Neural cell (in vitro differentiated cells): Measurements from ENCODE around the gene ZNF366. TPM values are rescaled to one million over a fixed set of nuclear protein-coding genes. Genes with fewer than 3 reads are reported as not detected.

Experiments used
- H2AFZ ChIP-seq: fragments of 200-600, 300-800 bp; sonication (generic), shearing (Covaris generic); 2 replicates; pipeline ENCODE4 v1.6.0; 2014; ENCODE audit warnings: low read depth, mild to moderate bottlenecking, antibody characterized with exemption, low read length, moderate library complexity
- H3F3A ChIP-seq: fragments of 200-600 bp; shearing (Covaris generic); 2 replicates; pipeline ENCODE4 v1.6.1; 2016; ENCODE audit warnings: mild to moderate bottlenecking, moderate library complexity, mixed read lengths, antibody characterized with exemption, low read length; ENCODE audit not compliant: insufficient read depth, poor library complexity, severe bottlenecking
- H3K27ac ChIP-seq: fragments of 200-600, 300-800 bp; sonication (generic), shearing (Covaris generic); 2 replicates; pipeline ENCODE4 v1.5.1; 2014; ENCODE audit warnings: mild to moderate bottlenecking, low read length, moderate library complexity
- H3K27me3 ChIP-seq: fragments of 300-800, 200-600 bp; sonication (generic), shearing (Covaris generic); 2 replicates; pipeline ENCODE4 v1.6.0; 2014; ENCODE audit warnings: mild to moderate bottlenecking, low read depth, low read length, moderate library complexity; ENCODE audit not compliant: insufficient read depth
- H3K36me3 ChIP-seq: fragments of 300-800, 200-600 bp; sonication (generic), shearing (Covaris generic); 2 replicates; pipeline ENCODE4 v1.5.1; 2014; ENCODE audit warnings: mild to moderate bottlenecking, antibody characterized with exemption, low read length, moderate library complexity; ENCODE audit not compliant: insufficient read depth
- H3K4me2 ChIP-seq: fragments of 300-800, 200-600 bp; sonication (generic), shearing (Covaris generic); 2 replicates; pipeline ENCODE4 v1.6.0; 2014; ENCODE audit warnings: mild to moderate bottlenecking, low read length
- H3K4me3 ChIP-seq: fragments of 300-800, 200-600 bp; sonication (generic), shearing (Covaris generic); 2 replicates; pipeline ENCODE4 v1.5.1; 2014; ENCODE audit warnings: mild to moderate bottlenecking, low read length, moderate library complexity
- H3K79me2 ChIP-seq: fragments of 200-600 bp; shearing (Covaris generic); replicated peaks from 2 replicates; pipeline ENCODE4 v1.6.0; 2014; ENCODE audit warnings: mild to moderate bottlenecking, low read length, moderate library complexity; ENCODE audit not compliant: insufficient read depth
- H3K9ac ChIP-seq: fragments of 300-800, 200-600 bp; sonication (generic), shearing (Covaris generic); 2 replicates; pipeline ENCODE4 v1.6.1; 2016; ENCODE audit warnings: mild to moderate bottlenecking, low read length, mixed read lengths
- H3K9me2 ChIP-seq: fragments of 200-600 bp; shearing (Covaris generic); 2 replicates; pipeline ENCODE4 v1.6.1; 2016; ENCODE audit warnings: mild to moderate bottlenecking, low read length, mixed read lengths; ENCODE audit not compliant: insufficient read depth
- H3K9me3 ChIP-seq: fragments of 200-600, 300-800 bp; sonication (generic), shearing (Covaris generic); 2 replicates; pipeline ENCODE4 v1.6.1; 2016; ENCODE audit warnings: mild to moderate bottlenecking, mixed run types, low read length, moderate library complexity, mixed read lengths
- H4K20me1 ChIP-seq: fragments of 200-600 bp; shearing (Covaris generic); 2 replicates; pipeline ENCODE4 v1.6.1; 2016; ENCODE audit warnings: mild to moderate bottlenecking, mixed run types; ENCODE audit not compliant: insufficient read depth
- CTCF ChIP-seq: fragments of 450-650 bp; IDR thresholded peaks from 2 replicates; pipeline ENCODE4 v1.5.1; 2014; ENCODE audit warnings: antibody characterized with exemption, mild to moderate bottlenecking, moderate library complexity; ENCODE audit not compliant: poor library complexity, severe bottlenecking
- EP300 ChIP-seq: fragments of 450-650 bp; conservative IDR thresholded peaks from 2 replicates; pipeline ENCODE4 v1.6.1; 2014; ENCODE audit warnings: antibody characterized with exemption, mild to moderate bottlenecking, moderate library complexity; ENCODE audit not compliant: poor library complexity, severe bottlenecking
- EZH2 ChIP-seq: fragments of 200-600, 300-800 bp; shearing (Covaris generic), sonication (generic); IDR thresholded peaks from 2 replicates; pipeline ENCODE4 v1.6.1; 2014; ENCODE audit warnings: antibody characterized with exemption, low read length, borderline replicate concordance, mild to moderate bottlenecking; ENCODE audit not compliant: insufficient read depth, poor library complexity, severe bottlenecking
- MXI1 ChIP-seq: fragments of 450-650 bp; conservative IDR thresholded peaks from 2 replicates; pipeline ENCODE4 v1.6.1; 2014; ENCODE audit warnings: antibody characterized with exemption, mild to moderate bottlenecking; ENCODE audit not compliant: poor library complexity, severe bottlenecking
- POLR2AphosphoS5 ChIP-seq: IDR thresholded peaks from 2 replicates; pipeline ENCODE4 v1.6.1; 2012
- RAD21 ChIP-seq: fragments of 450-650 bp; conservative IDR thresholded peaks from 2 replicates; pipeline ENCODE4 v1.6.1; 2014; ENCODE audit warnings: antibody characterized with exemption, mild to moderate bottlenecking, moderate library complexity
- REST ChIP-seq: IDR thresholded peaks from 2 replicates; pipeline ENCODE4 v1.6.1; 2012; ENCODE audit warnings: borderline replicate concordance
- SMC3 ChIP-seq: fragments of 450-650 bp; conservative IDR thresholded peaks from 2 replicates; pipeline ENCODE4 v1.6.1; 2014; ENCODE audit warnings: antibody characterized with exemption, mild to moderate bottlenecking, moderate library complexity; ENCODE audit not compliant: poor library complexity
- TAF1 ChIP-seq: IDR thresholded peaks from 2 replicates; pipeline ENCODE4 v1.6.1; 2012; ENCODE audit warnings: low read depth
- polyA plus RNA-seq: library from polyadenylated mRNA; depleted of rRNA; stranded (reverse); fragments of >200 nt; gene quantifications from 2 replicates; pipeline ENCODE4 v1.2.3, GENCODE V29; 2014

ZNF366 gene
- polyA plus RNA-seq, 1 donor from 2014 or later, result not detected

GRCh38 chr5:72408127-72408526 lies 99.1 kb downstream of the ZNF366 start:
- Histone ChIP-seq H3K4me2 (no peak overlapping the region), H3K9me2 (no peaks in the 10 kb centered on the region), H4K20me1 (no peaks in the 10 kb centered on the region), H2AFZ (no peak overlapping the region), H3K27me3 (no peaks in the 10 kb centered on the region), H3K27ac (no peak overlapping the region), H3K36me3 (no peaks in the 10 kb centered on the region), H3K9ac (no peak overlapping the region), H3F3A (no peaks in the 10 kb centered on the region), H3K79me2 (no peaks in the 10 kb centered on the region), H3K9me3 (no peaks in the 10 kb centered on the region), H3K4me3 (no peak overlapping the region)
- no peak for TF ChIP-seq SMC3
- no peak for TF ChIP-seq CTCF
- no peak for TF ChIP-seq REST
- no peak for TF ChIP-seq RAD21

GRCh38 chr5:72407541-72407940 lies 99.7 kb downstream of the ZNF366 start:
- H3K27me3 ChIP-seq, result no peaks in the 10 kb centered on the region
- H3F3A ChIP-seq, result no peaks in the 10 kb centered on the region
- TF ChIP-seq EZH2 (no peak), RAD21 (no peak), SMC3 (no peak), TAF1 (no peak), REST (no peak), EP300 (no peak), CTCF (no peak), POLR2AphosphoS5 (no peak), MXI1 (no peak)
- H3K36me3 ChIP-seq, result no peaks in the 10 kb centered on the region
- H3K9ac ChIP-seq, result no peak overlapping the region
- H3K9me3 ChIP-seq, result no peaks in the 10 kb centered on the region
- H2AFZ ChIP-seq, result no peak overlapping the region
- H3K9me2 ChIP-seq, result no peaks in the 10 kb centered on the region
- no peak overlapping the region for H3K27ac ChIP-seq
- no peaks in the 10 kb centered on the region for H4K20me1 ChIP-seq
- H3K4me3 ChIP-seq, result no peak overlapping the region
- H3K4me2 ChIP-seq, result no peak overlapping the region
- H3K79me2 ChIP-seq, result no peaks in the 10 kb centered on the region
